K562 (cell line): Measurements from ENCODE around the gene FAM174B.

Experiments used
- KAT8 ChIP-seq: fragments of 450-650 bp; IDR thresholded peaks from 2 replicates; pipeline ENCODE4 v1.6.1; 2016; ENCODE audit warnings: low read depth, mild to moderate bottlenecking
- RBM34 ChIP-seq: fragments of 200-400 bp; formaldehyde crosslinking; IDR thresholded peaks from 2 replicates; pipeline ENCODE4 v1.6.1; 2018; ENCODE audit warnings: low read length, borderline replicate concordance; ENCODE audit not compliant: insufficient read depth
- RFX5 ChIP-seq: IDR thresholded peaks from 2 replicates; pipeline ENCODE4 v1.6.1; 2011; ENCODE audit warnings: low read depth, mild to moderate bottlenecking, improper control_type of control experiment, low read length

DNA sequence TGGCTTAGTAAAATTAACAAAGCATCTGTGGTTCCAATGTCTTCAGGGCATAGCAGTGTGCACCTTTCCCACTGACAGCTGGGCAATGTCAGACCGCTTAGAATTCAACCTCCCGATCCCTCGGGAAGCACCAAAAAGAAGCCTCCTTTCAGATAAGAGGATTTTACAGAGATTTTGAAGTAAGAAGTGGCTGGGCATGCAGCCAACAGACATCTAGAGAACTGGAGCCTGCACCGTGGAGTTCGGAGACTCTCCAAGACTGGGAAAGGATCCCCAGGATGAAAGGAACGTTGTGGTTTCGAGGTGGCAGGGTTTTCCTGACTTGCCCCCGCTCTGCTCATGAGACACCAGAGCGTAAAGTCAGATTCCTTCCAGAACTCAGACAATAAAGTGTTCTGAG, 5.3 kb downstream of the FAM174B start:
- TF ChIP-seq RBM34 (no peak), RFX5 (no peak), KAT8 (no peak)
